RWPE1 (cell line): ENCODE data around the gene AOAH.

Source experiments
- CTCF ChIA-PET: fragments of 350-600 bp; sonication (Branson Sonifier 250); formaldehyde crosslinking; extraction: SDS; loops from one replicate; lab custom pipeline; 2021; lab: Yijun Ruan, JAX
- POLR2A ChIA-PET: fragments of 400-600 bp; formaldehyde crosslinking; extraction: SDS; loops from one replicate; lab custom pipeline; 2020; ENCODE audit warnings: antibody characterized with exemption; ENCODE audit not compliant: low non-redundant PET; lab: Yijun Ruan, JAX
- DNase-seq: peaks from one replicate; pipeline ENCODE4 v3.0.0; 2012; ENCODE audit warnings: low spot score
- H3K27ac ChIP-seq: fragments of 450-650 bp; 2 replicates; pipeline ENCODE4 v1.5.1; 2017
- CTCF ChIP-seq: fragments of 450-650 bp; conservative IDR thresholded peaks from 2 replicates; pipeline ENCODE4 v1.5.1; 2017; ENCODE audit warnings: low read depth, mild to moderate bottlenecking

The AOAH gene

GRCh38 chr7:36733411-36733810, 9.1 kb upstream of the AOAH start:
- no peak for DNase-seq
- no peak overlapping the region for H3K27ac ChIP-seq
- no peak for TF ChIP-seq CTCF
- ChIA-PET POLR2A (no interaction called here), CTCF (no interaction called here)

DNA sequence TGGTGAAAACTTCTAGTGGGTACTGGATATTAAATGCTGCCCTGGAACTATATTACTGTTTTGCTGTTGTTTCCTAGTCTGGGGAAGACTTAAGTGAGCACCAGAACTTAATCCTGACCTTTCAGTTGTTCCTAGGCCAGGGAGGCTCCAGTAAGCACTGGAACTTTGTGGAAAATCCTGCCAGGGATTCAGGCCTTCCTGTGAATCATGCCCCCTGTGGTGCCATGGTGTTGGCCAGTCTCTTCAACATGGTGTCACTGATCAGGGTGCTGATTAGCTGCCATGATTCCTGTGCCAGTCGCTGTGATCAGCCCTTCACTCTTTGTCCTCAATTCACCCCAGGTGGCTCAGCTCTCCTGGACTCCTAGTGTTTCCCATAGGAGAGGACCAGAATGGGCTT, 8.5 kb upstream of the AOAH start:
- ChIA-PET CTCF (no interaction called here), POLR2A (no interaction called here)
- no peak for TF ChIP-seq CTCF
- DNase-seq: no peak
- no peak overlapping the region for H3K27ac ChIP-seq

GRCh38 chr7:36730046-36730445, 5.8 kb upstream of the AOAH start:
- CTCF ChIA-PET: no interaction called here

GRCh38 chr7:36728143-36728542, 3.8 kb upstream of the AOAH start:
- no peak for DNase-seq
- ChIA-PET POLR2A (no interaction called here), CTCF (no interaction called here)
- no peak for TF ChIP-seq CTCF
- H3K27ac ChIP-seq: no peak overlapping the region

More at GRCh38 chr7:36730046-36730445, 5.8 kb upstream of the AOAH start:
- no peak for TF ChIP-seq CTCF
- POLR2A ChIA-PET: no interaction called here
- H3K27ac ChIP-seq: no peak overlapping the region
- DNase-seq: no peak

DNA sequence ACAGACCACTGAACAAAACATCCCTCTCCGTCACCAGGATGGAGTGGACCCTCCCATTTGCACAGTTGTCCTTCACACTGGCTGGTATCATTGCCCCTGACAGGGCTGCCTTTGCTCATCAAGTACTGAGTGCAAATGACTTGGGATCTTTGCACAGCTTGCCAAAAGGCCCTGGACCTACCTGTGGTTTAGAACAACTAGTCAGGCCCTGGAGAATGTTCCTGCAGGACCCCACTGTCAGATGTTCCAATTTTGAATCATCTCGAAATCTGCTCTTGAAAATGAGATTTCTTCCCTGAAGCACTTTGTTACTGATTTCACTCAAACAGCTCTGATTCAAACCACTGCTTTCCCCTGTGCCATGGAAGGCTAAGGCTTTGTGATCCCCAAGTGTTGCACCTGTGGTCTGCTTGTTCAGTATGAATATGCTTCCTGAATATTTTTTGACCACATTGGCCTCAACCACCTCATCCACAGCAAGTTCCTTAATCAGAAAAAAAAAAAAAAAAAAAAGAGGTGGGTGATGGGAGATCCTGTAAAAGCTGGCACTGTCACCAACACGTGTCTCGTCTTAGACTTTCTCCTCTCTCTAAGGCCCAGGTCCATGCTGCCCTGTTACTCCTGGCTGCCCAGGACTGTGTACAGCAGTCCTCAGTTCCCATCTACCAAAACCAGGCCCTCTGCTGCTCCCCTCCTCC, 2.7 kb upstream of the AOAH start:
- DNase-seq: no peak
- CTCF ChIA-PET: interaction anchor here (0.6 kb wide), 1 partner anchor 1400 kb away, joined by 3 read pairs; no protein-coding TSS in a partner anchor
- POLR2A ChIA-PET: no interaction called here
- no peak overlapping the region for H3K27ac ChIP-seq
- no peak for TF ChIP-seq CTCF

DNA sequence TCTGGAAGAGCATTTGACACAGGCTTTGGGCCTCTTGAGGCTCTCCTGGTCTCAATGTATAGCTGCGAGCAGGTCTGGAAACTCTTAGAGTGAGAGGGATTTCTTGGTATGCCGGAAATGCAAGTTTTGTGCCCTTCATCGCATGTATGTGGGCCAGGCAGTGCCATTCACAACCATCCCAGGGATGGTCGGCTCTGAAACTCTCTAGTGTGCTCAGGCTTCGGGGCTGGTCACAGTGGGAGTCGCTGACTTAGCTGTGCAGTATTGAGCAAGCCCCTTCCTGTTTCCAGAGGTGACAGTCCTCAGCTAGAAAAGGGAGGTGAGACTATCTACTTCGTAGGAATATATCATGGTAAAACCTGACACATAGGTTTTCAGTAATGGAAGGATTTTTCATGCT, 2.0 kb upstream of the AOAH start:
- ChIA-PET POLR2A (no interaction called here), CTCF (no interaction called here)
- TF ChIP-seq CTCF: no peak
- no peak overlapping the region for H3K27ac ChIP-seq
- no peak for DNase-seq
